T-helper 17 cell (primary cell): ENCODE results near the gene GRID1. TPM values are rescaled to one million over a fixed set of nuclear protein-coding genes. Genes with fewer than 3 reads are reported as not detected.

ENCODE experiments used
- ATAC-seq: fragments of 150-1000 bp; cut with Tn5 transposase; 2 replicates; pipeline ENCODE4 v1.10.0; 2021; ENCODE audit warnings: mild to moderate bottlenecking, moderate library complexity
- DNase-seq, 3 donors: peaks; one replicate each; pipeline versions ENCODE4 v3.0.0 to v3.0.0-alpha.2; 2020 to 2021
- H3K9me3 ChIP-seq: one replicate; pipeline ENCODE4 v1.7.0; 2013; ENCODE audit warnings: low read length, mild to moderate bottlenecking; ENCODE audit not compliant: control insufficient read depth, poor library complexity, severe bottlenecking
- H3K27ac Mint-ChIP-seq: one replicate; pipeline ENCODE4 v1.8.0; 2022; ENCODE audit warnings: mild to moderate bottlenecking, moderate library complexity, mixed read lengths
- H3K27me3 Mint-ChIP-seq: one replicate; pipeline ENCODE4 v1.8.0; 2022; ENCODE audit warnings: mixed read lengths
- H3K36me3 Mint-ChIP-seq: one replicate; pipeline ENCODE4 v1.8.0; 2022; ENCODE audit warnings: low read depth, mixed read lengths
- H3K4me1 Mint-ChIP-seq: one replicate; pipeline ENCODE4 v1.8.0; 2022; ENCODE audit warnings: mild to moderate bottlenecking, mixed read lengths
- H3K4me3 Mint-ChIP-seq: one replicate; pipeline ENCODE4 v1.8.0; 2022; ENCODE audit warnings: mild to moderate bottlenecking, moderate library complexity, mixed read lengths
- total RNA-seq, 4 donors: library from RNA in 2 of 4; stranded (reverse) in 2 of 4; gene quantifications; one replicate each; pipeline ENCODE4 v1.2.3 and lab custom pipeline; 2022 to 2026

GRID1 gene
- total RNA-seq, 2 donors from 2014 or later: not detected

GRCh38 chr10:86312701-86313270 is 53.8 kb downstream of the GRID1 start:
- peaks cover 52% of the 10 kb centered on the region for H3K27me3 Mint-ChIP-seq

DNA sequence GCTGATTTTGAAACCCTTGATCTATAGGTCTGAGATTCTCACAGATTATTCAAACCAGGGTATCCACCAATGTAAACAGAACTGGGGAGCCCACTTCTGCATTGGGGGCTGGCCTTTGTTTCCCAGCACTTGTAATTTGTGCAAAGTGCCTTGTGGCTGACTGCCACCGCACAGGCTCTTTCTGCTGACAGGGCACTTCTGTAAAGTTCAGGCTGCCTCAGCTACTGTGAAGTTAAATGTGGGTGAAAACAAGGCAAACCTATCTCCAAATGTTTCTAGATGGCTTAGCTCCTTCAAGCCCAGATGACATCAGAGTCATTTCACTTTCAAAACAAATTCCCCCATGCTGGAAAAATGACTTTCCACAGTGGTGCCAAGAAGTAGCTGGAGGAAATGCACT is 54.7 kb downstream of the GRID1 start:
- no peak overlapping the region for H3K27ac Mint-ChIP-seq
- H3K4me3 Mint-ChIP-seq: no peak overlapping the region
- no peaks in the 10 kb centered on the region for H3K9me3 ChIP-seq
- H3K36me3 Mint-ChIP-seq: peaks cover 2% of the 10 kb centered on the region
- no peaks in the 10 kb centered on the region for H3K4me1 Mint-ChIP-seq
- no peak for ATAC-seq
- no peak for DNase-seq
- H3K27me3 Mint-ChIP-seq: peaks cover 48% of the 10 kb centered on the region

More at GRCh38 chr10:86312701-86313270, 53.8 kb downstream of the GRID1 start:
- Mint-ChIP-seq H3K36me3 (peaks cover 2% of the 10 kb centered on the region), H3K4me3 (no peak overlapping the region), H3K27ac (no peak overlapping the region), H3K4me1 (no peaks in the 10 kb centered on the region)
- ATAC-seq: no peak
- H3K9me3 ChIP-seq: no peaks in the 10 kb centered on the region
- no peak for DNase-seq

DNA sequence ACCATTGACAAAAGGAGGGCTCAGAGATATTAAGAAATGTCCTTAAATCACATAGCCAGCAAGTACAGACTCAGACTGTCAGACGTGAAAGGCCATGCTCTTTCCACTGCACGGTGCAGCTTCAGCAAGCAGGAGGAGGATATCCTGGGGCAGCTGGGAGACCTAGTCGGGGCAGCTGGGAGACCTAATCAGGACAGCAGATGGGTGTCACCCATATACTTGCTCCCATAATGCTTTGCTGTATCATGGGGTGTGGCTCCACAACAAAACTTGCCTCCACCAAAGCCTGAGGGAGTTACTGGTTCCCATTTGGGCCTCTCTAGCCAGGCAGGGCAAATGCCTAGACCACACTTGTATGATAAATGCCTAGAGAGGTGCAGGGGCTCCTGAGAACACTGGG is 55.4 kb downstream of the GRID1 start:
- no peak overlapping the region for H3K4me3 Mint-ChIP-seq
- peaks cover 41% of the 10 kb centered on the region for H3K27me3 Mint-ChIP-seq
- no peaks in the 10 kb centered on the region for H3K4me1 Mint-ChIP-seq
- DNase-seq (no peak), ATAC-seq (no peak)
- peaks cover 2% of the 10 kb centered on the region for H3K36me3 Mint-ChIP-seq
- no peaks in the 10 kb centered on the region for H3K9me3 ChIP-seq
- H3K27ac Mint-ChIP-seq: no peak overlapping the region

- Mint-ChIP-seq H3K27me3 (peaks cover 39% of the 10 kb centered on the region), H3K4me3 (no peak overlapping the region), H3K27ac (no peak overlapping the region), H3K36me3 (peaks cover 2% of the 10 kb centered on the region), H3K4me1 (no peaks in the 10 kb centered on the region)
- DNase-seq: no peak
- H3K9me3 ChIP-seq: no peaks in the 10 kb centered on the region
- ATAC-seq: no peak
These were observed 55.9 kb downstream of the GRID1 start for GRCh38 chr10:86310702-86311101.

DNA sequence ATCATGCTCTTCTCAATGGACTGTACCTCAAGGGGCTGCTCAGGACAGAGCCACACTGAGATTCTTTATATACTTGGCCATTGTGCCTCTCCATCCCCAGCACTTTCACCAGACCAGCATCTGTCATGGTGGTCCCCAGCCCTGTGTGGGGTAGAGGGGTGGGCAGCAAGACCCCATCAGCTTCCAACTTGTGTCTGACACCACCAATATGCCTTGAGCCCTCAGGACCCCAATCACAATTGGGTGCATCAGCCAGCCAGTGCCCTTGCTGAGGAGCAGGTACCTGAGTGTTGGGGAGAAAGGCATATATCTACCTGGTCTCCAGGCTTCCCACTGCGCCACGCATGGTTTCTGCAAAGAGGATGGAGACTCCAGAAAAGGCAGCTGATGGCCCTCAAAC is 56.3 kb downstream of the GRID1 start:
- no peaks in the 10 kb centered on the region for H3K4me1 Mint-ChIP-seq
- H3K27ac Mint-ChIP-seq: no peak overlapping the region
- peaks cover 39% of the 10 kb centered on the region for H3K27me3 Mint-ChIP-seq
- DNase-seq: no peak
- no peak for ATAC-seq
- no peaks in the 10 kb centered on the region for H3K36me3 Mint-ChIP-seq
- H3K4me3 Mint-ChIP-seq: no peak overlapping the region
- H3K9me3 ChIP-seq: no peaks in the 10 kb centered on the region

DNA sequence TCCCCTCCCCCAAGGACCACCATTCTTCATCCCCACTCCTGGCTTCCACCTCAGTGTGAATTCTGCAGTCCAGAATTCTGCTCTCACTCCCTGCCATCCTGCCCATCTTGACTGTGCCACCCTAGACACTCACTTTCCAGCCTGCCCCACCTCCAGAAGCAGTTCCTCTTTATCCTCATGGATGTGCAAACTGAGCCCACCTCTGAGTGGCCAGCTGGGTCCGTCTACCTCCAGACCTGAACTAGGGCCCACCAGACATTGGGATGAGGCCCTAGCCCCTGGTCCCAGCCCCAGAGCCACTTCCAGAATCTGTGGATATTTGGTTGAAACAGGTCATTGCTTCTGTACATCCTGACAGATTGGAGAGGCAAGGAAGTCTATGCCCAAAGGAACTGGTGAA is 58.5 kb downstream of the GRID1 start:
- ATAC-seq: no peak
- no peak for DNase-seq
- no peaks in the 10 kb centered on the region for H3K9me3 ChIP-seq
- Mint-ChIP-seq H3K27ac (no peak overlapping the region), H3K36me3 (no peaks in the 10 kb centered on the region), H3K4me3 (no peak overlapping the region), H3K27me3 (peaks cover 37% of the 10 kb centered on the region), H3K4me1 (no peaks in the 10 kb centered on the region)

DNA sequence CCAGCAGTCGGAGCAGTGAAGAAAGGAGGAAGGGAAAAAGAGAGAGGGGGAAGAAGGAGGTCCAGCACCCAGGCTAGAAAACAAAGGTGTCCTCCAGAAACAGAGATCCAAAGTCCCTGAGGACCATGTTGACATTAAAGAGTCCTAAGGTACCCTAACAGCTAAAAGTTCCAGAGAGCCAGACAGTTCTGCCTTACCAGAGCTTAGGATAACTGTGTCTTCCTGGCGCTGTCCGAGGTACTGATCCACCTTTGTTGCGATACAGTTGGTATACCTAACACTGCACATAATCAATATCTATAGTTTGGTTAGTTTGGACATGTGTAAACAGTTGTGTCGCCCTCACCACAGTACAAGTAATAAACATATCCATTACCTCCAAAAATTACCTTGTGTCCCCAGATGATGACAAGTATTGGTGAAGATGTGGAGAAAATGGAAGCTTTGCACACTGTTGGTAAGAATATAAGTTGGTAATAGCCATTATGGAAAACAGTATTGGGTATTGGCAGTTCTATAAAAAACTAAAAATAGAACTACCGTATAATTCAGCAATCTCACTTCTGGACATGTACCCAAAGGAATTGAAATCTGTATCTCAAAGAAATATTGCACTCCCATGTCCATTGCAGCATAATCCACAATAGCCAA is 59.8 kb downstream of the GRID1 start:
- no peak overlapping the region for H3K4me3 Mint-ChIP-seq
- no peak overlapping the region for H3K27ac Mint-ChIP-seq
- H3K9me3 ChIP-seq: no peaks in the 10 kb centered on the region
- no peak for ATAC-seq
- no peak for DNase-seq
- no peaks in the 10 kb centered on the region for H3K4me1 Mint-ChIP-seq
- no peaks in the 10 kb centered on the region for H3K36me3 Mint-ChIP-seq
- peaks cover 29% of the 10 kb centered on the region for H3K27me3 Mint-ChIP-seq

- H3K36me3 Mint-ChIP-seq: no peaks in the 10 kb centered on the region
- ATAC-seq (no peak), DNase-seq (no peak)
These were observed 61.1 kb downstream of the GRID1 start for GRCh38 chr10:86305521-86305920.

GRCh38 chr10:86304436-86304835 is 62.2 kb downstream of the GRID1 start:
- Mint-ChIP-seq H3K27ac (no peak overlapping the region), H3K36me3 (no peaks in the 10 kb centered on the region), H3K27me3 (peaks cover 39% of the 10 kb centered on the region), H3K4me1 (no peaks in the 10 kb centered on the region), H3K4me3 (no peak overlapping the region)
- H3K9me3 ChIP-seq: no peaks in the 10 kb centered on the region
- DNase-seq: no peak
- no peak for ATAC-seq

More at GRCh38 chr10:86305521-86305920, 61.1 kb downstream of the GRID1 start:
- Mint-ChIP-seq H3K4me1 (no peaks in the 10 kb centered on the region), H3K27me3 (peaks cover 39% of the 10 kb centered on the region), H3K27ac (no peak overlapping the region), H3K4me3 (no peak overlapping the region)
- H3K9me3 ChIP-seq: no peaks in the 10 kb centered on the region

GRCh38 chr10:86303626-86304025 is 63.0 kb downstream of the GRID1 start:
- Mint-ChIP-seq H3K4me3 (no peak overlapping the region), H3K27me3 (peaks cover 36% of the 10 kb centered on the region), H3K36me3 (no peaks in the 10 kb centered on the region)

DNA sequence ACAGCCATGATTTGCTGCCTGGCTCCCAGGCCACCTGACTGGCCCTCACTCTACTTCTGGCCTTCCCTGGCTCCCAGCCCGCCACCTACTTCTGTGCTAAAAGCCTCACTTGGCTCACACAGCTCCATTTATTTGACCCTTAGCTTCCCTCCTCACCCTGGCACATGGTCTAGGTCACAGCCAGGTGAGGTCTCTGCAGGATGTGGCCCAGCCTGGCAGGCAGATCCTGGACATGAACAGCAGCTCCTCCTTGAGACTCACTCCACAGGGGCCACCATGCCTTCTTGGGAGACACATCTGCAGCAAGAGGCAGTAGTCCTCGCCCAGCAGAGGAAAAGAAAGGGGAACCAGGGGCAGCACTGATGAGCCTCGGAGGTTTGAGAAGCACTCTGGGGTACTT is 64.6 kb downstream of the GRID1 start:
- ATAC-seq (no peak), DNase-seq (no peak)
- H3K9me3 ChIP-seq: no peaks in the 10 kb centered on the region
- no peak overlapping the region for H3K4me3 Mint-ChIP-seq
- peaks cover 30% of the 10 kb centered on the region for H3K27me3 Mint-ChIP-seq
- H3K36me3 Mint-ChIP-seq: no peaks in the 10 kb centered on the region
- no peaks in the 10 kb centered on the region for H3K4me1 Mint-ChIP-seq
- no peak overlapping the region for H3K27ac Mint-ChIP-seq

More at GRCh38 chr10:86303626-86304025, 63.0 kb downstream of the GRID1 start:
- H3K4me1 Mint-ChIP-seq: no peaks in the 10 kb centered on the region
- DNase-seq: no peak
- no peak for ATAC-seq
- H3K9me3 ChIP-seq: no peaks in the 10 kb centered on the region
- no peak overlapping the region for H3K27ac Mint-ChIP-seq

DNA sequence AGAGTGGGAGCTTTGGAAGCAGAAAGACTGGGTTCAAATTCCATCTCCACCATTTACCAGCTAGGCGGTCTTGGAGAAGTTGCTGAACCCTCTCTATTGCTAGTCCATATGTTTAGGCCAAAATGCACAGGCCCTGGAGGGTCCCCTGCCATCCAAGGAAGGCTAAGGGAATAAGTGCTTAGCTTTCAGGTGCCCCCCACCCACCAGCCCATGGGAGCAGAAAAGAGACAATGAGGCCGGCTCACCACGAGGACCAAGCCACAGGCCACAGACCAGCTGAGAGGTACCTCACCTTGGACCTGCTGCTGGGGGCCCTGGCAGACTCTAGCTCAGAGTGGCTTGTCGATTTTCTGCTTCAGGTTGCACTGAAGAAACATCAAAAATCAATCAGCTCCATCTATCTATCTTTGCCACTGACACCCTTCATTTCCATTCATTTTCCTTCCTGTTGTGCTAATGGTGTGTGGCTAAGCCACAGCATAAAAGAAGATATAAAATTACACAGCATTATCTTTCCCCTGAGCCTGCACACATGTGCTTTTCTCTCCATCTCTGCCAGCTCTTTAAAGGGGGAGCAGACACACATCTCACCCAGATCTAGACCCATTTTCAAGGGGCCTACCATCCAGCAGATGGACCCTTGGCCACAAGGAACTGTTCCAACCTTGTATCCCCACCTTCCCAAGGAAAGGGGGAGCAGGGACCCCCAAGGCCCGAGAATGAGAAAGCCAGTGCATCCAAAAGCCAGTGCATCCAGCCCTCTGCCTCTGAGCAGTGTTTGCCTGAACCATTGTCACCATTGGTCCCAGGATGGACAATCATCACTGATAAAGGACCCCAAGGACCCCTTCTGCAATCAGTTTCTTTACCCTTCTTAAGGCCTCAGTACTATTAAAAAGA is 65.4 kb downstream of the GRID1 start:
- Mint-ChIP-seq H3K4me3 (no peak overlapping the region), H3K4me1 (no peaks in the 10 kb centered on the region), H3K27ac (no peak overlapping the region), H3K36me3 (no peaks in the 10 kb centered on the region), H3K27me3 (peaks cover 30% of the 10 kb centered on the region)
- DNase-seq (no peak), ATAC-seq (no peak)
- H3K9me3 ChIP-seq: no peaks in the 10 kb centered on the region

DNA sequence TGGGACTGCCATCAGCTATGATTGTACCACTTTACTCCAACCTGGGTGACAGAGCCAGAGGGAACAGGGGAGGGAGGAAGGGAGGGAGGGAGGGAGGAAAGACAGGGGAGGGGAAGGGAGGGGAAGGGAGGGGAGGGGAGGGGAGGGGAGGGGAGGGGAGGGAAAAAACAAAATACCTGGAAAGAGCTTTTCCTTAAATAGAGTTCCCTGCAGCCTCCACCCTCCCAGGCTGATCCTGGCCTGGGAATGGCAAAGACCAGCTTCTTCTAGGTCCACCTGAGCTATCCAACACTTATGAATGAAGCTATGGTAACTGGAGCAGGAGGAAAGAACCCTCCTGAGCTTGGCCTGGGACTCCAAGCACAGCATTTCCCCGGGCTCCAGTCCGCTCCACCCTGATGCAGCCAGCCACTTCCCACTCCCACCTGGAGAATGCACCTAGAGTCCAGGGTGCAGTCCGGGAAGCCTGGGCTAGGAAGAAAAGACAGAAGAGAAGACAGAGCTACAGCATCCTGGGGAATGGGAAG is 66.1 kb downstream of the GRID1 start:
- H3K9me3 ChIP-seq: no peaks in the 10 kb centered on the region
- ATAC-seq: no peak
- Mint-ChIP-seq H3K4me3 (no peak overlapping the region), H3K36me3 (no peaks in the 10 kb centered on the region), H3K27me3 (peaks cover 30% of the 10 kb centered on the region), H3K4me1 (no peaks in the 10 kb centered on the region), H3K27ac (no peak overlapping the region)
- no peak for DNase-seq
